ENCODE measurements around the gene RNU1-2.
"Not testable (repeated sequence)": the region's sequence is repeated elsewhere in the genome, so short reads cannot be mapped to it uniquely, and the experiment has no call there.

Gene RNU1-2

DNA sequence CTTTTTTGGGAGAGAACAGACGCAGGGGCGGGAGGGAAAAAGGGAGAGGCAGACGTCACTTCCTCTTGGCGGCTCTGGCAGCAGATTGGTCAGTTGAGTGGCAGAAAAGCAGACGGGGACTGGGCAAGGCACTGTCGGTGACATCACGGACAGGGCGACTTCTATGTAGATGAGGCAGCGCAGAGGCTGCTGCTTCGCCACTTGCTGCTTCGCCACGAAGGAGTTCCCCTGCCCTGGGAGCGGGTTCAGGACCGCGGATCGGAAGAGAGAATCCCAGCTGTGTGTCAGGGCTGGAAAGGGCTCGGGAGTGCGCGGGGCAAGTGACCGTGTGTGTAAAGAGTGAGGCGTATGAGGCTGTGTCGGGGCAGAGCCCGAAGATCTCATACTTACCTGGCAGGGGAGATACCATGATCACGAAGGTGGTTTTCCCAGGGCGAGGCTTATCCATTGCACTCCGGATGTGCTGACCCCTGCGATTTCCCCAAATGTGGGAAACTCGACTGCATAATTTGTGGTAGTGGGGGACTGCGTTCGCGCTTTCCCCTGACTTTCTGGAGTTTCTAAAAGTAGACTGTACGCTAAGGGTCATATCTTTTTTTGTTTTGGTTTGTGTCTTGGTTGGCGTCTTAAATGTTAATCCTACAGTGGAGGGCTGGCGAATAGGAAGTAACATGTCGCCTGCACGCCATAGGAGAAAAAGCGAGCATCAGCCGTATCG, at the start of gene RNU1-2:
RNU1-2 (plus strand) TSS at position 383 of the 718 bp plus-strand sequence.
- DNase-seq = peak; percentile 99

DNA sequence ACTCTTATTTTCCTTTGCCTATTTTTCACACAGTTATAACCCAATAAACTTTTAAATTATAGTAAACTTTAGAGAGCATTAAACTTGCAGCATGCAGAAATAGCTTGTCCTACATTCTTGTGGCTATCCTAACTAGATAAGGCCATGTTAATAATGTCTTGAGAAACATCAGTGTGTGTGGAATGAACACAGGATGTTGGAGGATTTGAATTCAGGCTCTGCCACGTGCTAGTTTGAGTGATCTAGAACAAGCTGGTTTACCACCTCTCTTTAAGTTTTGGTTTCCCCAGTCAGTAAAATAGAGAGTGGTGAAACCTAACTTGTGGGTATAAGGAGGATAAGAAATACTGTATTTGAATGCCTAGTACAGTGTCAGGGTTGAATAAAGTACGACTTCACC, 39.6 kb upstream of the RNU1-2 start:
- DNase-seq = not testable (repeated sequence)

DNA sequence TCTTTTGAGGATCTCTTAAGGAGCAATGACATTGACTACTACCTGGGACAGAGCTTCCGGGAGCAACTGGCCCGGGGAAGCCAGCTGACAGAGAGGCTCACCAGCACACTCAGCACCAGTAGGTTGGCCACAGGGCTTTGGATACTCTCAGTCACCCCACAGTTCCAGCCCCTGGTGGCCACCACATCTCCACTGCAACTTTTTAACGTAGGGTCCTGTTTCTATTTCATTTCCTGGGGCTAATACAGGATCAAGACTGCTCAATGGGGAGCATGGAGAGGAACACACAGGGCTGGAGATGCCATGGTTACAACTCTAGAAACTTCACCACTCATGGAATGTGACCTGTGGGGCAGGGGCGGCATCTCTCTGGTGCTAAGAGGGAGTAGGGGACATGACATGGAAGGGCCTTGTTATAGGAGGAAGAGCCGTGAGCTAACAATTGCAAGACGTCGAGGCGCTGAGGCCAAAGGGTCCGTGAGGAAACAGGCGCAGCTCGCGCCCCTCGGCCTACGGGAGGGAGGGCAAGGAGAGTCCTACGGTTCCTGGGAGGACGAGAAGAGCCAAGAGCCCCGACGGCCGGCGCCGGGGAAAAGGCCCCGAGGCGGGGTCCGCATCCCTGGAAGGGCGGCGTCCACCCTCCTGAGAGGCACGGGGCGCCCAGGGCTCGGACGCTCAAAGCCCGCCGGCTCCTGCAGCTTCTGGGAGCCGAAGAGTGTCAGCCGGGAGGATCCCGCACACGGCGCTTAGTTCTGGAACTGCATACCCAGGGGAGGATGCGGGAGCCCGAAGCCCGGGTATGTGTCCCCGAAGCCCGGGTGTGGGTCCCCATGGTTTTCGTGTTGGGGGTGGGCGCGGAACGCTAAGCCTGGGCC, 36.4 kb upstream of the RNU1-2 start:
- DNase-seq = not testable (repeated sequence)

DNA sequence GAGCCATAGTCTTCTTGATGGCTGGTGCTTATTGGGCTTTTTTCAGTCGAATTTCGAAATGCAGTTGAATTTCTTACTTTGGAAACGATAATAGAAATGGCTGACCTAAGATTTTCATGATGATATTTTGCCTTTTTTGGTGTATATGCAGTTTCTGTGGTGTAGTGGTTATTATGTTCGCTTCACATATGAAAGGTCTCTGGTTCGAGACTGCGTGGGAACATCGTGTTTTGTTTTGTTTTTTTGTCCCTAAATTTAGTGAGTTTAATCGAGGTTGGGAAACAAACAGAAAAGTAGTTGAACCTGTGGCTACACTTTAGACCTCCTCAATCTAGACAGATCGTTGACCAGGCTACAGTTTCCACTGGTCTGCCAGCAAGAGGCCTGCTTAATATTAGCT, 35.7 kb upstream of the RNU1-2 start:
- DNase-seq = not testable (repeated sequence)

DNA sequence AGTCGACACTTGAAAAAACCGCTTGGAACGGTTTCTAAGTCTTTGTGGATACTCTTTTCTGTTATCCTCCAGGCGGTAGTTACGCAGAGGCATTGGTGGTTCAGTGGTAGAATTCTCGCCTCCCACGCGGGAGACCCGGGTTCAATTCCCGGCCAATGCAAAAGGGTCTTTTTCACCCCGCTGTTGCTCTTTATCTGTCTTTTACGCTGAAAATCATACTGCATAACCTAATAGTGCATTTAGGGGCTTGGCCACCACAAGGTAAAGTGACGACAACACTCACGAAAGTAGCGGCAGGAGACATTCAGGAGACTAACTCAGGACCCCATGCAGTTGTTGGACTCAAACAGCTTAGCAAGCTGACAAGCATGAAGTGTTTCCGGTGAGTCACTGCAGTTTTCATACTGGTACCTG, 33.9 kb upstream of the RNU1-2 start:
- DNase-seq = not testable (repeated sequence)

DNA sequence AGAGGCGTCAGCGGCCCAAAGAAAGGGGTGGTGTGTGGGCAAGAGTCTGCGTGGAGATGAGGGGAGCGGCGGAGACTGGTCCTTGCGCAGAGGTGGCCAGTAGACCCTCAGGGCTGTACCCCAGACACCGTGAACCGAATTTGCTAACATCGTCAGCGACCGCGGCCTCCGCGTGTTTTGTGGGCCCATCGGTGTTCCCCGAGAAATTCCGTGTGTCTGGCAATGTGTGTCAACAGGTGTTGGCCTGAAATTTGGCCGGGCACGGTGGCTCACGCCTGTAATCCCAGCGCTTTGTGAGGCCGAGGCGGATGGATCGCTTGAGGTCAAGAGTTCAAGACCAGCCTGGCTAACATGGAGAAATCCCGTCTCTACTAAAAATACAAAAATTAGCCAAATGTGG, 33.4 kb upstream of the RNU1-2 start:
- DNase-seq = not testable (repeated sequence)

DNA sequence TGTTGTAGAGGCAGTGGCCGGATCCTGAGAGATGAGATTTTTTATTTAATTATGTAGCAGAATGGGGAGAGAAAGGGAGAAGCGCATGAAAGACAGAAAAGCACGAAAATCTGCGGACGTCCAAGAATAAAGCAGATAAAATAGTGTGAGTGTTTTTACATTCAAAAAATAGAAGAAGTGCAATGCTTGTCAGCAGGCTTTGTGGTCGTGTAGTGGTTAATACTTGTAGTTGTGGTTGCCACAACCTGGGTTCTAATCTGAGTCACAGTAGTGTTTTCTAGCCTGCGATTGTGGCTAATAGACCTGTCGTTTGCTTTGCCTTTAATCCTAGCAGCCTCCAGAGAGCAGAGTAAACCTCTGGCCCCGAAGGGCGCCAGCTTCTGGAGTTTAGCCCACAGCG, 32.8 kb upstream of the RNU1-2 start:
- not testable (repeated sequence) for DNase-seq

DNA sequence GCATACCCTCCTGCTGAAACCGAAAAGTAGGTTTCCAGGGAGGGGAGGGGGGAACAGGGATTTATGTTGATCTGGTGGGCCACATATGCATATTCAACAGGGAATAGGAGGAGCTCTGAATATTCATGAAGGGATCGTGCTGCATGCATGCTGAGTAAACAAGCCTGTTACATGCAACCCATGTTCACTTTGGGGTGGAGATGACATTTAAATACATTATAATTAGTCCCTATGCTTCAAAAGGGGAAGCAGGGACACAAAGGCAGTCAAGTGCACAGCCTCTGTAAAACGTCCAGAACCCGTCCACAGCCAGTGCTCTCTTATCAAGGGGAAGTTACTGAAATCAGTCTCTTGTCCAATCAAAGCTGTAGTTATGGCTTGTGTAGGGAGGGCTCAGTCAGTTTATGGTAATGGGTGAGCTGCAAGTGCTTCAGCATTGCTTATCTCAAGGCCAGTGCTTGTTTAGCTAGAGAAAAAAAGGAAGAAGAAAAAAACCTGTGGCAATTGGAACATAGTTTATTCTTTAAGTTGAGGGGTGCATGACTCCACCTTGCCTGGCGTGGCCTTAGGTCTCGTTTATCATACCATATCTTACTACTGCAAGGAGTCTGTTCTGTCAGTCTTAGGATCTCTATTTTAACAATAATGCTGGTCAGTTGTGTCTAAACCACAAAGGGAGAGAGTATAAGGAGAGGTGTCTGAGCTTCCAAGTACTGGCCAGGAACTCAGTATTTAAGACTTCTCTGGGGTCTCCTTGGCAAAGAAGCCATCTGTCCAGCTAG, 28.7 kb upstream of the RNU1-2 start:
- not testable (repeated sequence) for DNase-seq

DNA sequence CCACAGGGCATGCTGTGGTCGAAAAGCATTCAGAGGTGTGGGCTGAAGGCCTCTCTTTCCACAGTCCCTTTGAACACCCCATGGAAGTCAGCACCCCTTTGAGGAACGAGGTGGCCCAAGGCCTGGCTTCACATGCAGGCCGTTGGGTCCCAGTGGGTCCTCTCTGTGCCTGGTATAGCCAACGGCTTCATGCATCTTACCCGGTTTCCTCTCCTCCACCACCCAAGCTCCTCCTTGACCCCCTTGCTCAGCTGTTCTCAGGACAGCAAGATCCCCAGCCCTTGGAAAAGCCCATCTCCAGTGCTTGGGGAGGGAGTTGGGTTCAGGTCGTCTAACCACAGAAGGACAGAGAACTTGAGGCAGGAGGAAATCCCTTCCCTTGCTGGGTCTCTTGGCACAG, 27.0 kb upstream of the RNU1-2 start:
- DNase-seq = not testable (repeated sequence)

DNA sequence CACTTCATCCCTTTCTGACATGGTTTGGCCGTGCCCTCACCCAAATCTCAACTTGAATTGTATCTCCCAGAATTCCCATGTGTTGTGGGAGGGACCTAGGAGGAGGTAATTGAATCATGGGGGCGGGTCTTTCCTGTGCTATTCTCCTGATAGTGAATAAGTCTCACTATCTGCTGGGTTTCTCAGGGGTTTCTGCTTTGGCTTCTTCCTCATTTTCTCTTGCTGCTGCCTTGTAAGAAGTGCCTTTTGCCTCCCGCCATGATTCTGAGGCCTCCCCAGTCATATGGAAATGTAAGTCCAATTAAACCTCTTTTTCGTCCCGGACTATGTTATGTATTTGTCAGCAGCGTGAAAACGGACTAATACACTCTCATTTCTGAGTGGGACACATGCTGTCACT, 25.8 kb upstream of the RNU1-2 start:
- not testable (repeated sequence) for DNase-seq

DNA sequence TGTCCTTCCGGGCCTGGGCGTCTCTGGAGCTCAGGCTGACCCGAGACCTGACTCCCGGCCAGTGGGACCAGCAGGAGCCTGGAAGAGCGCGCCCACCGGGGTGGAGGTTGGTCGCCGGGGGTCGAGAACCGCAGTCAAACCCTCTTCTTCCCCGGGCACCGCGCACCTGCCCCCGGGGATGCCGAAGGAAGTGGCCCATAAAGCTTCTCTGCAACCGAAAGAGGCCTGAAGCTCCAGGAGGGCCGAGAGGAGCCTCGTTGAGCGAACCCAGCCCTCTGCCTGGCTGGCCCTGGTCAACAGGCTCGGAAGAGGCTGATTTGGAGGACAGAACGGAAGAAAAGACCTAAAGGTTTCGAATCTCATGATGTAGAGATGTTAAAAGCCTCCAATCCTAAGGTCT, 24.6 kb upstream of the RNU1-2 start:
- DNase-seq = not testable (repeated sequence)

DNA sequence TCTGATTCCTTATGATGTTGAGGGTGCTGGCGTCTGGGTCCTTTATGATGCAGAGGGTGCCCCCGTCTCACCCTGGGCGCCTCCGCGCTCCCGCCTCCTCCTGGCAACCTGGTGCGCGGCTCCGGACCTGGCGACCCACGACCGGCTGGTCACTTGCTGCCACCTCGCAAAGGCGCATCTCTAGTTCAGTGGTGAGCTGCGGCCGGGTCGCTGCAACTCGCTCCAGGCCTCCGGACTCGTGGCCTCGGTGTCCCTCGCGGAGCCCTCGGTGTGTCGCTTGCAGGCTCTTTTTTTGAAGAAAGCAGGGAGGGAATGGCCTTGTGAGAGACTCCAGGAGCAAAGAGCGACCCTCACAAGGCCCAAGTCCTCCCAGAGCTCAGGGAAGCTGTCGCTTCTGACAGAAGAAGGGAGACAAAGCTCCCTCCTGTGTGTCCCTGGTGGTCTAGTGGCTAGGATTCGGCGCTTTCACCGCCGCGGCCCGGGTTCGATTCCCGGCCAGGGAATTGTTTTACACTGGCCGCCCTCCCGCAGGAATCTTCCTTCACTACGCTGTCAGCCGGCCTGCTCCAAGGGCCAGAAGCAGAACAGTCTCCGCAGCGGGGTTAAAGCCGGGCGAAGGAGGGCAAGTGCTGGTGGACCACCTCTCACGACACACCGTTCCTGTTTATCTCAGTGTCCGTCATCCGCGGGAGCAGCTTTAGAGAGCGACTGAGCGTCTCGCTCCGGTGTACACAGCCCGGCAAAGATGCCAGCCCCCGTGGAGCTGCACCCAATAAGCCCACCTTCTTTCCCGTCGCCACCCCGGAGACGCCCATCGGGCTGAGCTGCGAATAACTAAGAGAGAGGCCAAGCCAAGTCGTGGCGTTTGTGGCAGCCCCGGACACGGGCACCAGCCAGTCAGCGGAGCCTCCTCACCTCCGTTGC, 23.4 kb upstream of the RNU1-2 start:
- DNase-seq = not testable (repeated sequence)

DNA sequence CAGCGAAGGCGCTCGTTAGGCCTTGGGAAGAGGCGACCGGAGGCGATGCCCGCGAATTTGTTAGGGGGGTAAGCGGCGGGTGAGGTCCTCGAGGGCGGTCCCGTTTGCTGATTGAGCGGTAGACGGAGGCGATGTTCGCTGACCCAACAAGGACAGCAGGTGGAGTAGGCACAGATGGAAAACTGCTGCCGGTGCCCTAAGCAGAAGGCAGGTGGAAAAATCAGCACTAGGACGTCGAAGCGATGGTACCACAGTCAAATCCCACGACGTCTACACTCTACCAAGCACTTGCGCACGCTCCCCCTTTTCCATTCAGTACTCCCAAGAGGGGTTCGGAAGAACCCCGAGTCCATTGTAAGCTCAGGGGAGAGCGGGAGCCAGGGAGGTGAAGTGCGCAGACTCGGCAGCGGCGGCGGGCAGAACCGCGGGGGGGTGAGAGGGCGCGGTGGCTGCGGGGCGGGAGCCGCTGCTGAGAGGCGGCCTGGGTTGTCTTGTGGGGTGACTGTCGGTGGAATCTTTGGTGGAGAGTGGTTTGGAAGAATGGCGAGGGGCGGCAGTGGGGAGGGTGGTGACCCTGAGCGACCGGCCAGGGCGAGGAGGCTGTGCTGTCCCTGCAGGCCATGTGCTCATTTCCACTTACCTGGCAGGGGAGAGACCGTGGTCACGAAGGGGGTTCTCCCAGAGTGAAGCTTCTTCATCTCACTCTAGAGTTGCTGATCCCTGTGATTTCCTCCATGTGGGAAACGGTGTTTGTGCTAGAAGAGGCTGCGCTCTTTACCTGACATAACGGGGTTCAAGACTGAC, 22.5 kb upstream of the RNU1-2 start:
- DNase-seq = not testable (repeated sequence)

DNA sequence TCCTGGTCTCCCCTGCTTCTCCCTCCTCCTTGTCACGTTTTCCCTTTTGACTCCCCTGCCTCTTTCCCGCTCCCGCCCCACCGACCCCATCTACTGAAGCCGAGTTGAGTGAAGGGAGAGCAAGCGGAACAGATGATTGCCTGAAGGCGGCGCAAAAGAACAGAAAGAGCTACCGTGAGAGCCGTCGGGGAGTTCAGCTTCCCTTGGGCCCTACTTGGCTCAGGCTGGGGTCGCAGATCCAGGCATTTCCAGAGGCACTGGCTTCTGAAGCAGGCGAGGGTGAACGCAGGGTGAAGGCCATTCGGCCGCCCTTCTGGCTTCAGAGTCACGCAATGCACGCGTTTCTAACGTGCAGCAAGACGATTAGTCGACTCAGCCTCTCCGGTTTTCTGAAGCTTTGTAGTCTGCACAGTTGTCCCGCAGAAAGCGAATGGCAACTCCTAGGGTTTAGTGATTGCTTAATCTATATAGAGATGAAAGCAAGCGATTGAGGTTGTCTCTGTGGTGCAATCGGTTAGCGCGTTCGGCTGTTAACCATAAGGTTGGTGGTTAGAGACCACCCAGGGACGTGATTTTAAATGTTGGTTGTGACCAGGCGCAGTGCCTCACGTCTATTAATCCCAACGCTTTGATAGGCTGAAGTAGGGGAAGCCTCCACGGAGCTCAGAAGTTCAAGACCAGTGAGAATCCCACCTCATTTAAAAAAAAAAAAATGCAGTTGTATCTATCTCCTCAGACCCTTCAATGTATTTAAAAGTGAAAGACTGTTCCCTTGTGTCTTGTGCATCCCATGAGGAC, 20.6 kb upstream of the RNU1-2 start:
- not testable (repeated sequence) for DNase-seq

DNA sequence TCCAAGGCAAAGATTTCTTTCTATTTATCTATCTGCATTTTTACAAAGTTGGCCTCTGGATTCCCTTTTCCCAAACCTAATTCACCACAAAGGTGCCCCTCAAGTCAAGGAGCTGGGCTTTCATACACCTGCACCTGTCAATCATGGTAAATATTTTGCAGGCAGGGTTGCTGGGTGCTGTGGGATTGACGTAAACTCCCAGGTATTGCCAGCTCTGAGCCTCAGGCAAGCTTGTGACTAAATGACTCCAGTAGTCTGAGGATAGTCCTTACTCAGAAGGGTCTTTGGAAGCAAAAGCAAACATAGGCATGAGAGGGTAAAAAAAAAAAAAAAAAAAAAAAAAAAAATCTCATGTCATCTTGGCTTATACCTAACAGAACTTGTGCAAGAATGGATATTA, 14.0 kb upstream of the RNU1-2 start:
- not testable (repeated sequence) for DNase-seq

DNA sequence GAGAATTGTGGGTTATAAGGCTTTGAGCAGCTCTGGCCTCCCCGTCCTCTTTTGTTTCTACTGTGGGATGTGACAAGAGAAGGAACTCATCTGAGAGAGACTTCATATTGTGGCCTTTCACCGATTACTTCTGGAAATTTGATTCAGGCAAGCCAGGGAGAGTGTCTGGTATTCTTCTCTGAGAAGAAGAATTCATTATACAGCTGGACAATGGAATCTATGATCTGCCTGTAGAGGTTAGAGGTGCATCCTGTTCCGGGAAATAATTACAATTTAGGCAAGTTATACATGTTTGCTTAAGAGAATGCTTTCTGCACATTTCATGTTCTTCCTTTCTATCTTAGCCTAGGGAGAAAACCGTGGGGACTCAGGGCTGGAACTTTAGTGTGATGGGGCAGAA, 12.8 kb upstream of the RNU1-2 start:
- no peak for DNase-seq

DNA sequence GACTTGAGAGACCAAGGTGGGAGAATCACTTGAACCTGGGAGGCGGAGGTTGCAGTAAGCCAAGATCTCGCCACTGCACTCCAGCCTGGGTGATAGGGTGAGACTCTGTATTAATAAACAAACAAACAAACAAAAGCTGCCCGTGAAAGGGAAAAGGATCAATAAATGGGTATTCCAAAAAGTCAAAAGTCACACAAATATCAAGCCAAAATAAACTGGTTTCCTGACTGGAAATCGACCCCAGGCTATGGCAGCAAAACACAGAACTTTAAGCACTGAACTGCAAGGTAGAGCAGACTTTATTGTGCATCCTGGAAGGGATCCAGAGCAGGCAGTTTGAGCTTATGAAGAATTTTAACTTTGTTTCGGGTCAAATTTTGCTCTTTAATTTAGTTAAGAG, 11.3 kb upstream of the RNU1-2 start:
- not testable (repeated sequence) for DNase-seq

DNA sequence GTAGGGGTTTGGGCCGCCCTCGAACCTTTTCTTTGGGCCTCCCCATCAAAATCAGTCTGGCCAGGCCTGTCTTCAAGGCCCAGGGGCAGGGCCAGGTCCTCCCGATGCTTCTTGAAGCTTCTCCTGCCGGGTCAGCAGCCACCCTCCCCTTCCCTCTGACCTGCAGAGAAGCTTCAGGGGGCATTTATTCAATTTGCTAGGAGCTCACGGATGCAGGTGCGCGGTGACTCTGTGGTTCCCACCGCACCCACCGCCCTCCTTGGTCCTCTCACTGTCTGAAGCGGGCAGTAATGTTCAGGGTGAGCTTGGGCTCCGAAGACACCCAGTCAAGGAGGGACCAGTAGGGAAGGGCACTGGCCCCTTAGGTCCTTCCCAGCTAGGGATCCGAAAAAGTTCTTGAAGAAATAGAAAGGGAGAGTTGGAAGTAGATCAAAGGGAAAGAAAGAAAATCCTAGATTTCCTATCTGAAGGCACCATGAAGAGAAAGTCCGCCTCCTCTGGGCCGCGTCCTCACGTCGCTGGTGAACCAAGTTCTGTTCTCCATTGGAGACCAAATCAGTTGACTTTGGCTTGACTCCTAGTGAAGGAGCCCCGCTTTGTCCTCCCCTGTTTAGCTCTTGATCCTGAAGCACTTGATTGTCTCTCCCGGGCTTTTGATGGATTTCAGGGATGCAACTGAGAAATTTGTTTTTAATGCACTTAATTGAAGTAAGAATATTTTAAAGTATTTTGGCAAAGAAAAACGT, 8.7 kb upstream of the RNU1-2 start:
- no peak for DNase-seq

Data from NCI-H82 (cell line).